GM23338 (cell line): Measurements from ENCODE around the gene CD28. TPM values are rescaled to one million over a fixed set of nuclear protein-coding genes. Genes with fewer than 3 reads are reported as not detected.

Experiments used
- EZH2 ChIP-seq: fragments of 200-600 bp; sonication (generic); IDR thresholded peaks from one replicate; pipeline ENCODE4 v1.8.0; 2017; ENCODE audit warnings: antibody characterized with exemption, mild to moderate bottlenecking, low read depth; ENCODE audit not compliant: unreplicated experiment
- NANOG ChIP-seq: IDR thresholded peaks from 2 replicates; pipeline ENCODE4 v1.6.1; 2016; ENCODE audit warnings: antibody characterized with exemption, borderline replicate concordance
- STAT1 ChIP-seq: IDR thresholded peaks from one replicate; pipeline ENCODE4 v1.6.1; 2016; ENCODE audit warnings: antibody characterized with exemption; ENCODE audit not compliant: unreplicated experiment
- ZNF462 ChIP-seq: fragments of 250-450 bp; sonication (Bioruptor Pico); IDR thresholded peaks from 2 replicates; pipeline ENCODE4 v1.5.0; 2020; ENCODE audit warnings: mild to moderate bottlenecking, moderate library complexity
- polyA plus RNA-seq: library from polyadenylated mRNA; unstranded; fragments of >200 nt; fragmentation: Nextera tagmentation; extraction: Ambion mirVana; gene quantifications from 2 replicates; pipeline ENCODE4 v1.2.1, GENCODE V29; 2016
- total RNA-seq: library from RNA; depleted of rRNA; stranded (reverse); fragments of >200 nt; shearing (Covaris generic); gene quantifications from 2 replicates; pipeline ENCODE4 v1.2.3, GENCODE V29; 2014
- TF ChIP-seq, protein P1 (sequence below): IDR thresholded peaks from one replicate; pipeline ENCODE4 v1.6.1; 2018; ENCODE audit warnings: antibody characterized with exemption; ENCODE audit not compliant: unreplicated experiment

CD28 gene
- total and polyA plus RNA-seq, 2 experiments from 2014 or later, result not detected

DNA sequence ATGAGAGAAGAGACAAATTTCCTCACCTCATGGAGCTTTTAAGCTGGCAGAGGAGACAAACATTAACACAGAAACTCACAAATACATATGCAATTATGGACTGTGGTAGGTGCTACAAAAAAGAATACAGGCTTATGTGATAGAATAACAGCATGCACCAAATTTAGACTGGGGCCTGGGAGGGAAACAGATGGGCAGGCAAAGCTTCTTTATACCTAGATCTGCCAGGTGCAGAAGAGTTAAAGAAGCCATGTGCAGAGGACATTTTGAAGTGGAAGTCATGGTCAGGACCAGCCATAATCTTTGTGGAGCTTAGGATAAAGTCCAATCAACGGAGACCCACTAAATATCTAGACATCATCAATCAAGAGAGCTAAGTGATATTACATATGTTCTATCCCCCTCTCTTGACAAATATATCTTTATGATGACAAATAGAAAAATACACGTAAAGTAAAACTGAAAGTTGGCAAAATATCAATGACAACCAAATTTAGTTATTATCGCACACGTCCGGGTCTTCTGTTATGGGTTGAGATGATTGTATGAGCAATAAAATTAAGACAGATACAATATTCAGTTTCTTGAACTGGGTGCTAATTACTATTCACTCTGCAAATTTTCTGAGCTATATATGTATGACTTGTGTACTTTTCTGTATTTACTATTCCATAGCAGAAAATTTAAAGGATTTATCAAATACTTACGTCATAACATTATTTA, 44.1 kb downstream of the CD28 start (continued):
- no peak for TF ChIP-seq ZNF462 (CRISPR knock-in tag)
- no peak for TF ChIP-seq EZH2
- no peak for TF ChIP-seq STAT1
- TF ChIP-seq NANOG, result no peak
- TF ChIP-seq, protein P1, sequence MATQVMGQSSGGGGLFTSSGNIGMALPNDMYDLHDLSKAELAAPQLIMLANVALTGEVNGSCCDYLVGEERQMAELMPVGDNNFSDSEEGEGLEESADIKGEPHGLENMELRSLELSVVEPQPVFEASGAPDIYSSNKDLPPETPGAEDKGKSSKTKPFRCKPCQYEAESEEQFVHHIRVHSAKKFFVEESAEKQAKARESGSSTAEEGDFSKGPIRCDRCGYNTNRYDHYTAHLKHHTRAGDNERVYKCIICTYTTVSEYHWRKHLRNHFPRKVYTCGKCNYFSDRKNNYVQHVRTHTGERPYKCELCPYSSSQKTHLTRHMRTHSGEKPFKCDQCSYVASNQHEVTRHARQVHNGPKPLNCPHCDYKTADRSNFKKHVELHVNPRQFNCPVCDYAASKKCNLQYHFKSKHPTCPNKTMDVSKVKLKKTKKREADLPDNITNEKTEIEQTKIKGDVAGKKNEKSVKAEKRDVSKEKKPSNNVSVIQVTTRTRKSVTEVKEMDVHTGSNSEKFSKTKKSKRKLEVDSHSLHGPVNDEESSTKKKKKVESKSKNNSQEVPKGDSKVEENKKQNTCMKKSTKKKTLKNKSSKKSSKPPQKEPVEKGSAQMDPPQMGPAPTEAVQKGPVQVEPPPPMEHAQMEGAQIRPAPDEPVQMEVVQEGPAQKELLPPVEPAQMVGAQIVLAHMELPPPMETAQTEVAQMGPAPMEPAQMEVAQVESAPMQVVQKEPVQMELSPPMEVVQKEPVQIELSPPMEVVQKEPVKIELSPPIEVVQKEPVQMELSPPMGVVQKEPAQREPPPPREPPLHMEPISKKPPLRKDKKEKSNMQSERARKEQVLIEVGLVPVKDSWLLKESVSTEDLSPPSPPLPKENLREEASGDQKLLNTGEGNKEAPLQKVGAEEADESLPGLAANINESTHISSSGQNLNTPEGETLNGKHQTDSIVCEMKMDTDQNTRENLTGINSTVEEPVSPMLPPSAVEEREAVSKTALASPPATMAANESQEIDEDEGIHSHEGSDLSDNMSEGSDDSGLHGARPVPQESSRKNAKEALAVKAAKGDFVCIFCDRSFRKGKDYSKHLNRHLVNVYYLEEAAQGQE, result no peak
